Astrocyte of the spinal cord (primary cell): ENCODE results near the gene HECTD3.
"Not testable (repeated sequence)": the region's sequence is repeated elsewhere in the genome, so short reads cannot be mapped to it uniquely, and the experiment has no call there.

Source experiments
- DNase-seq: peaks from one replicate; pipeline ENCODE4 v3.0.0; 2011; ENCODE audit warnings: low read depth, low spot score
- H3K4me3 ChIP-seq: 2 replicates; pipeline ENCODE4 v1.5.1; 2011; ENCODE audit warnings: low read depth, mild to moderate bottlenecking, low read length, moderate library complexity
- CTCF ChIP-seq: IDR thresholded peaks from 2 replicates; pipeline ENCODE4 v1.5.1; 2012; ENCODE audit warnings: low read depth, mild to moderate bottlenecking, low read length, inconsistent platforms
- in situ Hi-C: cut with HindIII; loops from 2 replicates; pipeline ENCODE4 v1.10.0; 2017; ENCODE audit warnings: low sequenced_read_pairs

HECTD3 gene

GRCh38 chr1:44973645-44974044 is 37.5 kb downstream of the HECTD3 start:
- in situ Hi-C loops: no loop called here
- TF ChIP-seq CTCF: no peak
- no peak overlapping the region for H3K4me3 ChIP-seq
- DNase-seq: no peak

- peak; percentile 71 for DNase-seq
- TF ChIP-seq CTCF: no peak
- H3K4me3 ChIP-seq: no peak overlapping the region
- in situ Hi-C loops: no loop called here
Observed at GRCh38 chr1:44970317-44970716, 40.8 kb downstream of the HECTD3 start.

GRCh38 chr1:44964396-44964795 is 46.7 kb downstream of the HECTD3 start:
- no peak for TF ChIP-seq CTCF
- DNase-seq: no peak
- in situ Hi-C loops: no loop called here
- H3K4me3 ChIP-seq: no peak overlapping the region

GRCh38 chr1:44962729-44963128 is 48.4 kb downstream of the HECTD3 start:
- no peak overlapping the region for H3K4me3 ChIP-seq
- DNase-seq: no peak
- in situ Hi-C loops: no loop called here
- TF ChIP-seq CTCF: no peak

- in situ Hi-C loops: not testable (repeated sequence)
Observed at GRCh38 chr1:44962022-44962421, 49.1 kb downstream of the HECTD3 start.

GRCh38 chr1:44957566-44957965 is 53.6 kb downstream of the HECTD3 start:
- in situ Hi-C loops, H3K4me3 ChIP-seq, DNase-seq: not testable (repeated sequence)

More at GRCh38 chr1:44962022-44962421, 49.1 kb downstream of the HECTD3 start:
- H3K4me3 ChIP-seq, DNase-seq: not testable (repeated sequence)

- H3K4me3 ChIP-seq, DNase-seq, in situ Hi-C loops: not testable (repeated sequence)
Observed at GRCh38 chr1:44956077-44956476, 55.0 kb downstream of the HECTD3 start.
